Measurements from ENCODE around the gene CD226. TPM values are rescaled to one million over a fixed set of nuclear protein-coding genes. Genes with fewer than 3 reads are reported as not detected.
"Not testable (repeated sequence)": the region's sequence is repeated elsewhere in the genome, so short reads cannot be mapped to it uniquely, and the experiment has no call there.

CD226 gene
- total RNA-seq, 1 donor from 2014 or later: 1.4 TPM

DNA sequence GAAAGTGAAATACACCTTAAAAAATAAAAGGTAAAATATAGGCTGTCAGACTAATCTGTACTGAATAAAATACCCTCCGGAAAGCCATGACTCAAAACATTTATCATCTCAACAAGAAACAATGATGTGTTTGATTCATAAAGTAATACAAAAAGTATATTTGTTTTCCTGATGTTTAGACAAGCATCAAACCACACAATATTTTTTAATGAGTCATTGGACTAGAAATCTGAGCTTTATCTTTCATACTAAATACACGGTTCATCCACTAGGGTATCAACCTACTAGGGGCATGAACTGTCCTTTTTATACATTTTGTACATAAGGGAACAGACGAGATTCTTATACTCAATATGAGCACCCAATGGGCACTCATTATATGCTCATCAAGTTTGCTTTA lies 31.3 kb downstream of the CD226 start:
- no peak for DNase-seq (ENCODE audit: low spot score)

GRCh38 chr18:69908838-69909237 lies 38.8 kb downstream of the CD226 start:
- no peak for DNase-seq (ENCODE audit: low spot score)

- no peak for DNase-seq (ENCODE audit: low spot score)
Observed at GRCh38 chr18:69906765-69907164, 40.9 kb downstream of the CD226 start.

DNA sequence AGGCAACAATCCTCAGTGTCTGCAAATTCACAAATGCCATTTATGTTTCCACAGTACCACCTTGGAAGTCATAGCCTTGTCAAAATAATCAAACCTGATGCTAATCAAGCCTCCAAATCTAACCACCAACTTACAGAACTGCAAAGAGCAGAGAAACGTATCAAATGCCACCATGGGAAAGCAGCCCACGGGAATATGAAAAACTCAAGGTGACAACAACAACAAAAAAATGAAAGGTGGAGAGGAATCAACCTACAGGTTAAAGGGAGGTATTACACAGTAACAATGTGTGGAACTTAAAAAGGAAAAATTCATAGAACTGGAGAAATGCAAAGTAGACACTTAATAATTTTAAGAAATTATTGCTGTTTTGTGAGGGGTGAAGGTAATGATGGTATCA lies 46.7 kb downstream of the CD226 start:
- DNase-seq (ENCODE audit: low spot score): no peak

DNA sequence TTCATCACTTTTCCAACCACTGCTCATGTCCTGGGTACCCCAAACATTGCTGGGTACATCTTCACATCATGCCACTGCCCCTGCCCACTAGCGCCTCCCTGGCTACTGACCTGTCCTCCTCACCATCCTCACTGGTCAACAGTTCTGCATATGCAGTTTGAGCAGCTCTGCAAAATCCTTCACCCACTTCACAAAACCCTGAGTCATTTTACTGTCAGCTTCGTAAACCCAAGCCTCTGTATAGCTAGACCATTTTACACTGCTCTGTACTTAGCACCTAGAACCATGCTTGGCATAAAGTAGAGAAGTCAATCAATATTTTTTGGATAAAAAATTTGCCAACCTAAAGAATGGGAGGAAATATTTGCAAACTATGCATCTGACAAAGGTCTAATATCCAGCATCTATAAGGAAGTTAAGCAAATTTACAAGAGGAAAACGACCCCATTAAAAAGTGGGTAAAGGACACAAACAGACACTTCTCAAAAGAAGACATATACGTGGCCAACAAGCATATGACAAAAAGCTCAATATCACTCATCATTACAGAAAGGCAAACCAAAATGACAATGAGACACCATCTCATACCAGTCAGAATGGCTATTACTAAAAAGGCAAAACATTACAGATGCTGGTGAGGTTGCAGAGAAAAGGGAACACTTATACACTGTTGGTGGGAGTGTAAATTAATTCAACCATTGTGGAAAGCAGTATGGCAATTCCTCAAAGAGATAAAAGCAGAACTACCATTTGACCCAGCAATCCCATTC lies 48.3 kb downstream of the CD226 start:
- not testable (repeated sequence) for DNase-seq (ENCODE audit: low spot score)

DNA sequence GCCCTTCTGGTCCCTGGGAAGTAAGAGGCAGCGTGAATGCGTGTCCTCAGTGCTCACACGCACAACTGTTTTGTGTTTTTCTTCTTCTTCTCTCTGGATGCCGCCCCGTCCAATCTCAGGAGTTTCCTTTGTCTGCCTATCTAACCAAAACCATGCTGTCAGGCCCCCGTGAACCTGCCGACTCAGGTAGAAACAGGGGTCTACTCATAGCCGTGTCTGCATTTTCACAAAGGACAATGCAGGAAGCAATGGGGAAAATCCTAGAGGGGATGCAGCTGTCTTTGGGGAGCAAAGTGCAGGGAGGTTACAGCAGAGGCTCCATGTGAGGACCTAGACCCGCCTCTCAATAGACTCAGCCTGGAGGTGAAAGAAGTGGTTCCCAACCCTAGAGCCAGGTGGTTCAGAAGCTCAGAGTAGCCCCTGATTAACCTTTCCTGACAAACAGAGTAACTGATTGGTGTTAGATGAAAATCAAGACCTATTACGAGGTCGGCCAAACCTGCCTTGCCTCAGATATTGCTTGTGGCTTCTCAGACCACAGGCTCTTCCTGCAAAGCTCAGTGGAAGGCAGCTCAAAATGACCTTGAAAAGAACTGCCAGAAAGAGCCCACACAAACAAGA lies 49.3 kb downstream of the CD226 start:
- no peak for DNase-seq (ENCODE audit: low spot score)

- no peak for DNase-seq (ENCODE audit: low spot score)
Observed at GRCh38 chr18:69897397-69898108, 50.1 kb downstream of the CD226 start.

GRCh38 chr18:69895066-69896047 lies 52.3 kb downstream of the CD226 start:
- no peak for DNase-seq (ENCODE audit: low spot score)

GRCh38 chr18:69894467-69894866 lies 53.2 kb downstream of the CD226 start:
- no peak for DNase-seq (ENCODE audit: low spot score)

DNA sequence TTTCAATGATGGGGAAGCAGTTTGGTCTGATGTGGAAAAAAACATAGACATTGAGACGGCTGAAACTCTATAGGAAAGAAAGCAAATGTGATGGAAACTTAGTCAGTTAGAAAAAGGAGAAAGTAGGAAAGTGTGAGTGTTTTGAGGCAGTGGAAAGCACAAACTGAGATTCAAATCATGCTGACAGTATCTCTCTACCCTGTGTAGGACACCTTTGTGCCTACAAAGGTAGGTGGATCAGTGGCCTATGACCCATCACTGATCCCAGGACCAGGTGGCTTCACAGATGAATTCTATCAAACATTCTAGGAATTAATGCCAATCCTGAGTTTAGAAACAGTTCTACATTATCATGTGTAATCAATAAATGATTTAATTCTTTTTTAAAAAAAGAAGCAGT lies 57.1 kb downstream of the CD226 start:
- DNase-seq (ENCODE audit: low spot score): no peak

GRCh38 chr18:69889009-69889408 lies 58.7 kb downstream of the CD226 start:
- no peak for DNase-seq (ENCODE audit: low spot score)

DNA sequence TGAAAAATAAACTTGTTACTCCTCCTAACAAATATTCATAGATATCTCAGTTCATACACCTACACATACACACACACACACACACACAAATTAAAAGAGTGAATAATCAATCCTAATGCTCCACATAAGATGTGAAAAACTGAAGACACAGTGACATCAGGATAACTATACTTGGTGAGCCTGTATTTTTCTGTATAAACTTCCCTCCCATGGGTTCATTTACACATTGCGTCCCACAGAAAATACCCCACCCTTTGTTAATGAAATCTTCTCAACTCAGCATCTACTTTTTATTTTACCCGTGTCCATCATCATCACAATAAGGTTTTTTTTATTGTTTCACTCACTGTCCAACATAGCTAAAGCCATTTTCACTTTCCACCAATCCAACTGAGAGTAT lies 60.4 kb downstream of the CD226 start:
- DNase-seq (ENCODE audit: low spot score): no peak

DNA sequence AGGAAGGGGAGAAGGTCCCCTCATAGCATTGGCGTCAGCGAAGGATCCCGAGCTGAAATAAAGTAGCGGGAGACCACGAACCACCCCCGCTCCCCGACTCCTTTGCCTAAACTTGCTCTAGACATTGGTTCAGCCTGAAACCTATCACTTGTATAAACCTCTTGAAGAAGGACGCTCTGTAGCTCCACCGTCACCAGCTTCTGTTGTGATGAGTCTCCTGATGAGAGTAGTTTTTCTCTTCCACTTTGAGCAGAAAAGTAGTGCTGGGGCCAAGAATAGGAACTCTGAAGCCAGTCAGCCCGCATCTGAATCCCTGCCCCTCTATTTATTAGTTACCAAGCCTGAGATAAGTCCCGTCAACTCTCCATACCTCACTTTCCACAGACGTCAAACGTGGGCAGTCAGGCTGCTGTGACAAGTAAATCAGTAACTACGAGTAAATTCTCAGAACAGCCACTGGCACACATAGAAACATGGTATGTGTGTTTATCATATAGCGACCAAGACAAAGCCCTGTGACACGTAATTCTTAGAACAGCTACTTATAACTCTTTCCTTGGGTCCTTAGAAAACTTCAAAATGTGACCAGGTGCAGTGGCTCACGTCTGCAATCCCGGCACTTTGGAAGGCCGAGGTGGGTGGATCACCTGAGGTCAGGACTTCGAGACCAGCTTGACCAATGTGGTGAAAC lies 61.7 kb downstream of the CD226 start:
- no peak for DNase-seq (ENCODE audit: low spot score)

GRCh38 chr18:69885355-69885754 lies 62.3 kb downstream of the CD226 start:
- DNase-seq (ENCODE audit: low spot score): no peak

- no peak for DNase-seq (ENCODE audit: low spot score)
Observed at GRCh38 chr18:69883781-69884180, 63.9 kb downstream of the CD226 start.

GRCh38 chr18:69882965-69883668 lies 64.6 kb downstream of the CD226 start:
- DNase-seq (ENCODE audit: low spot score): no peak

GRCh38 chr18:69880083-69880482 lies 67.6 kb downstream of the CD226 start:
- DNase-seq (ENCODE audit: low spot score): no peak

- DNase-seq (ENCODE audit: low spot score): not testable (repeated sequence)
Observed at GRCh38 chr18:69879051-69879450, 68.6 kb downstream of the CD226 start.

DNA sequence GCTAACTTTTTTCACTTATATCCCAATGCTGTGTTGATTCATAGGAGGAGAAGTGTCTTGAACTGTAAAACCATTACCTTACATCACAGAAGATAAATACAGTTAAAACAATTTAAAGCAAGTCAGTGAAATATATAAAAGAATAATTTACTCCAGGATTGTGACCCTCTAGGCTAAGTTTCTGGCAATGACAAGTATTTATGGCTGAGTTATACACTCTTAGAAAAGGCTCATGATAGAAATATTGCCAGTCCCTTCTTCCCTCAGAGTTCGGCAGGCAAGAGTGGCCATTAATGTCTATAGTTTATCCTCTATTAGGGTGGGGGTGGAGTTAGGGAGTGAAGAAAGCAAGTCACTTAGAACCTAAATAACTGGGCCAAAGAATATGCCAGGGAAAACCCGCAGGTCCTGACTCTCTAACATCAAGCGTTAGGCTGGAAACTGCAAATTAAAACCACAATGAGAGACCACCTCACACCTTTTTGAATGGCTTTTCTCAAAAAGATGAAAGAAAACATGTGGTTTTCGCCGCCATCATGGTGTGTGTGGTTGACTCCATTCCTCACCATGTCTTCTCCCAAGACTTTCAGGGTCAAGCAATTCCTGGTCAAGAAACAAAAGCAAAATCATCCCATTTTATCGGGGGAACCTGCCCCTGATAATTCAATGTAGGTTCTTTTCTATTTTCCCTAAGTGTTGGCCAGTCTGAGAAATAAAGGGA lies 69.3 kb downstream of the CD226 start:
- DNase-seq (ENCODE audit: low spot score): no peak
